Progenitor cell of endocrine pancreas (in vitro differentiated cells): ENCODE data around the gene C13orf46. TPM values are rescaled to one million over a fixed set of nuclear protein-coding genes. Genes with fewer than 3 reads are reported as not detected.

ENCODE experiments used
- DNase-seq: peaks from one replicate; pipeline ENCODE4 v3.0.0; 2021; ENCODE audit warnings: low spot score; ENCODE audit not compliant: unreplicated experiment
- H3K27ac Mint-ChIP-seq: 2 replicates; pipeline ENCODE4 v1.8.0; 2021; ENCODE audit warnings: mild to moderate bottlenecking, moderate library complexity, mixed read lengths
- H3K27me3 Mint-ChIP-seq: 2 replicates; pipeline ENCODE4 v1.8.0; 2021; ENCODE audit warnings: mixed read lengths
- H3K36me3 Mint-ChIP-seq: 2 replicates; pipeline ENCODE4 v1.8.0; 2022; ENCODE audit warnings: mixed read lengths; ENCODE audit not compliant: insufficient read depth
- H3K4me1 Mint-ChIP-seq: 2 replicates; pipeline ENCODE4 v1.8.0; 2021; ENCODE audit warnings: low read depth, mixed read lengths
- H3K4me3 Mint-ChIP-seq: 2 replicates; pipeline ENCODE4 v1.8.0; 2021; ENCODE audit warnings: low read depth, mild to moderate bottlenecking, moderate library complexity, mixed read lengths
- H3K9me3 Mint-ChIP-seq: 2 replicates; pipeline ENCODE4 v1.8.0; 2021; ENCODE audit warnings: low read depth, mixed read lengths
- total RNA-seq: library from RNA; stranded (reverse); gene quantifications from 2 replicates; pipeline ENCODE4 v1.2.1, GENCODE V29; 2021
- TF ChIP-seq, protein P1 (sequence below): fragments of 200-600 bp; sonication (generic); IDR thresholded peaks from one replicate; pipeline ENCODE4 v1.5.0; 2021; ENCODE audit warnings: antibody characterized with exemption, mild to moderate bottlenecking; ENCODE audit not compliant: unreplicated experiment

The C13orf46 gene
- total RNA-seq, 1 donor from 2014 or later: 0.17 TPM

- no peak for DNase-seq
- H3K27ac Mint-ChIP-seq: peak overlapping the region; percentile 62
- TF ChIP-seq, protein P1, sequence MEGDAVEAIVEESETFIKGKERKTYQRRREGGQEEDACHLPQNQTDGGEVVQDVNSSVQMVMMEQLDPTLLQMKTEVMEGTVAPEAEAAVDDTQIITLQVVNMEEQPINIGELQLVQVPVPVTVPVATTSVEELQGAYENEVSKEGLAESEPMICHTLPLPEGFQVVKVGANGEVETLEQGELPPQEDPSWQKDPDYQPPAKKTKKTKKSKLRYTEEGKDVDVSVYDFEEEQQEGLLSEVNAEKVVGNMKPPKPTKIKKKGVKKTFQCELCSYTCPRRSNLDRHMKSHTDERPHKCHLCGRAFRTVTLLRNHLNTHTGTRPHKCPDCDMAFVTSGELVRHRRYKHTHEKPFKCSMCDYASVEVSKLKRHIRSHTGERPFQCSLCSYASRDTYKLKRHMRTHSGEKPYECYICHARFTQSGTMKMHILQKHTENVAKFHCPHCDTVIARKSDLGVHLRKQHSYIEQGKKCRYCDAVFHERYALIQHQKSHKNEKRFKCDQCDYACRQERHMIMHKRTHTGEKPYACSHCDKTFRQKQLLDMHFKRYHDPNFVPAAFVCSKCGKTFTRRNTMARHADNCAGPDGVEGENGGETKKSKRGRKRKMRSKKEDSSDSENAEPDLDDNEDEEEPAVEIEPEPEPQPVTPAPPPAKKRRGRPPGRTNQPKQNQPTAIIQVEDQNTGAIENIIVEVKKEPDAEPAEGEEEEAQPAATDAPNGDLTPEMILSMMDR: no peak
Measured at GRCh38 chr13:113976711-113977684, 3.1 kb upstream of the C13orf46 start.

GRCh38 chr13:113975416-113975815 lies 1.5 kb upstream of the C13orf46 start:
- H3K9me3 Mint-ChIP-seq: no peaks in the 10 kb centered on the region
- TF ChIP-seq, protein P1: no peak
- no peak overlapping the region for H3K4me3 Mint-ChIP-seq
- no peaks in the 10 kb centered on the region for H3K27me3 Mint-ChIP-seq
- H3K36me3 Mint-ChIP-seq: no peaks in the 10 kb centered on the region
- DNase-seq: no peak
- no peaks in the 10 kb centered on the region for H3K4me1 Mint-ChIP-seq
- H3K27ac Mint-ChIP-seq: no peak overlapping the region

More at GRCh38 chr13:113976711-113977684, 3.1 kb upstream of the C13orf46 start:
- H3K36me3 Mint-ChIP-seq: no peaks in the 10 kb centered on the region
- H3K4me3 Mint-ChIP-seq: no peak overlapping the region
- H3K9me3 Mint-ChIP-seq: no peaks in the 10 kb centered on the region
- no peaks in the 10 kb centered on the region for H3K4me1 Mint-ChIP-seq
- no peaks in the 10 kb centered on the region for H3K27me3 Mint-ChIP-seq

DNA sequence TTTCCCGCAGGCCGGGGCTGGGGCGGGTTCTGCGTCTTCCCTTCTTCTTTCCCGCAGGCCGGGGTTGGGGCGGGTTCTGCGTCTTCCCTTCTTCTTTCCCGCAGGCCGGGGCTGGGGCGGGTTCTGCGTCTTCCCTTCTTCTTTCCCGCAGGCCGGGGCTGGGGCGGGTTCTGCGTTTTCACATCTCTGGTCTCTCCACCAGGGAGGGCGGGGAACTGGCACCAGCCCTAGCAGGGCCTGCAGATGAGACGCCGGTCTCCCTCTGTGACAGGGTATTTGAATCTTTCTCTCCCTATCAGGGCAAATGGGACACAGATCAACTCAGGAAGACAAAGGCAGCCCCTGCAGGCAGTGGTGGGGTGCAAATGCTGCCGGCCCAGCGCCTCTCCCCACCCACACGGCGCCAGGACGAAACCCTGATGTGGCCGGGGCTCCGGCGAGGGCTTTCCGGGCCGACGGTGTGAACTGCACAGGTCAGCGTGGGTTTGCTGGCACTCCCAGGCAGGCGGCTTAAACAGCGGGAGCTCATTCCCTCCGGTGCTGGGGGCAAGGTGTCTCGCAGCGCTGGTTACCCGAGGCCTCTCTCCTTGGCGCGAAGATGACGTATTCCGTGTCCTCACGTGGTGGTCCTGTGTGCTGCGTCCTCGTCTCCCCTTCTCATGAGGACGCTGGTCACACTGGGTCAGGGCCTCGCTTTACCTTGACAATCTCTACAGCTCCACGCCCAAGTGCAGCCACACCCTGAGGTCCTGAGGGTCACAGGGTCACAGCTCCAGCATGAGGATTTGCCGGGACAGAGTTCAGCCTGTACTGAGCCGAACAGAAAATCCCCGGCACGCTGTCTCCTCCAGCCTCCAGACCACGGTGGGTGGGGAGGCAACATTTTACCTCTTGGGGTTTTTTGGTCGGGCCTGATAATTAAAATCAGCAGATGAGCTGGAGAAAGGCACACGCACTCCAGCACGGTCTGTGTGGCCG lies 717 bp upstream of the C13orf46 start:
- DNase-seq: no peak
- H3K36me3 Mint-ChIP-seq: no peaks in the 10 kb centered on the region
- TF ChIP-seq, protein P1: no peak
- no peak overlapping the region for H3K27ac Mint-ChIP-seq
- no peak overlapping the region for H3K4me3 Mint-ChIP-seq
- H3K9me3 Mint-ChIP-seq: no peaks in the 10 kb centered on the region
- no peaks in the 10 kb centered on the region for H3K27me3 Mint-ChIP-seq
- H3K4me1 Mint-ChIP-seq: no peaks in the 10 kb centered on the region

GRCh38 chr13:113972451-113973217 lies 1.2 kb downstream of the C13orf46 start:
- Mint-ChIP-seq H3K4me1 (no peaks in the 10 kb centered on the region), H3K27me3 (no peaks in the 10 kb centered on the region), H3K27ac (no peak overlapping the region), H3K36me3 (no peaks in the 10 kb centered on the region), H3K9me3 (no peaks in the 10 kb centered on the region), H3K4me3 (no peak overlapping the region)
- TF ChIP-seq, protein P1: no peak
- DNase-seq: no peak
